Activated CD4-positive, alpha-beta memory T cell treated with anti-CD3 and anti-CD28 coated beads, Interleukin-2, amount 10 ng/mL, durations not matched to agents 7 days and 5 days (primary cell): ENCODE measurements around the gene BICRA. TPM values are rescaled to one million over a fixed set of nuclear protein-coding genes. Genes with fewer than 3 reads are reported as not detected.
"Not testable (repeated sequence)": the region's sequence is repeated elsewhere in the genome, so short reads cannot be mapped to it uniquely, and the experiment has no call there.

Experiments
- CTCF ChIA-PET: fragments of 350-600 bp; sonication (Branson Sonifier 250); formaldehyde crosslinking; loops from one replicate; lab custom pipeline; 2021; ENCODE audit warnings: antibody characterized with exemption, inconsistent platforms; lab: Charles Lee
- POLR2A ChIA-PET: fragments of 350-600 bp; sonication (Branson Sonifier 250); formaldehyde crosslinking; loops from one replicate; lab custom pipeline; 2021; ENCODE audit warnings: antibody characterized with exemption; lab: Charles Lee
- DNase-seq: peaks from one replicate; pipeline ENCODE4 v3.0.0-alpha.2; 2020
- H3K27ac Mint-ChIP-seq: one replicate; pipeline ENCODE4 v1.8.0; 2021; ENCODE audit warnings: mild to moderate bottlenecking, mixed read lengths
- H3K27me3 Mint-ChIP-seq: one replicate; pipeline ENCODE4 v1.8.0; 2021; ENCODE audit warnings: mixed read lengths
- H3K36me3 Mint-ChIP-seq: one replicate; pipeline ENCODE4 v1.8.0; 2021; ENCODE audit warnings: low read depth, mixed read lengths
- H3K4me1 Mint-ChIP-seq: one replicate; pipeline ENCODE4 v1.8.0; 2021; ENCODE audit warnings: mixed read lengths
- H3K4me3 Mint-ChIP-seq: one replicate; pipeline ENCODE4 v1.8.0; 2021; ENCODE audit warnings: mild to moderate bottlenecking, mixed read lengths
- H3K9me3 Mint-ChIP-seq: one replicate; pipeline ENCODE4 v1.8.0; 2021; ENCODE audit warnings: mixed read lengths
- total RNA-seq, 2 experiments: library from RNA; stranded (reverse); gene quantifications; one replicate each; pipeline ENCODE4 v1.2.3, GENCODE V29; 2021

The BICRA gene
- total RNA-seq, 2 experiments from 2014 or later: 20.2 to 23.3 TPM

DNA sequence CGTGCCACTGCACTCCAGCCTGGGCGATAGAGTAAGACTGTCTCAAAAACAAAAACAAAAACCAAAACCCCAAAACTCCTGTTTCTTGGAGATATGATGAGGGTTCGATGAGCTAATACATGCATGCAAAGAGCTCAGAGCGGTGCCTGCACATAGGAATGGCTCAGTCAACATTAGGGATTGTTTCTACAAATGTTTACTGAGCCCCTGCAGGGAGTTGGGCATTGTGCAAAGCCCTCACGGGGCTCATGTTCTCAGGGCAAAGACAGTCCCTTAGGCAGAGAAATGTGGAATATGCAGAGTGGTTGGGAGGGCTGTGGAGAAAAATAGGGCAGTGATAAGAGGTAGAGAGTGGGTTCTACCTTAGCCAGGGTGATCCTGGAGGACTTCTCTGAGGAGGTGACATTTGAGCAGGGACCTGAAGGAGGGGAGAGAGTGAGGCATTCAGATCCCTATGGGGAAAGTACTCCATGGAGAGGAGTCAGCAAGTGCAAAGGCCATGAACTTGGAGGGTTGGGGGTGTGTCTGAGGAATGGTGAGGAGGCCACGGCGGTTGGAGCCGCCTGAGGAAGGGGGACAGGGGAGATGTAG lies 102.8 kb downstream of the BICRA start:
- CTCF ChIA-PET: interaction anchor here (0.9 to 2.5 kb wide), 10 partner anchors 12 to 414 kb away, joined by 3 to 28 read pairs (median 7); partner anchors contain the start of genes NAPA and NOP53
- Mint-ChIP-seq H3K27ac (no peak overlapping the region), H3K4me3 (no peak overlapping the region), H3K9me3 (no peaks in the 10 kb centered on the region), H3K36me3 (no peaks in the 10 kb centered on the region), H3K4me1 (peaks cover 15% of the 10 kb centered on the region), H3K27me3 (peaks cover 31% of the 10 kb centered on the region)
- no peak for DNase-seq
- POLR2A ChIA-PET: interaction anchor here (1.3 kb wide), 1 partner anchor 32 kb away, joined by 3 read pairs; no protein-coding TSS in a partner anchor

GRCh38 chr19:47713046-47714021 lies 104.4 kb downstream of the BICRA start, which contains the start of gene EHD2:
EHD2 (plus strand) TSS chr19:47713422; CDS start chr19:47716613, 3,191 bp downstream.
- ChIA-PET POLR2A (interaction anchor here (0.8 to 1.3 kb wide), 2 partner anchors 32 to 383 kb away, joined by 3 to 5 read pairs; partner anchors contain the start of gene NOP53), CTCF (interaction anchor here (0.6 to 2.5 kb wide), 27 partner anchors 9 to 416 kb away, joined by 3 to 28 read pairs (median 5); partner anchors contain the start of genes NAPA and NOP53)
- Mint-ChIP-seq H3K36me3 (no peaks in the 10 kb centered on the region), H3K4me3 (no peak within 1 kb of the TSS), H3K4me1 (peaks cover 13% of the 10 kb centered on the region), H3K27ac (no peak within 1 kb of the TSS), H3K9me3 (no peaks in the 10 kb centered on the region), H3K27me3 (peaks cover 31% of the 10 kb centered on the region)
- DNase-seq: peak; percentile 38

DNA sequence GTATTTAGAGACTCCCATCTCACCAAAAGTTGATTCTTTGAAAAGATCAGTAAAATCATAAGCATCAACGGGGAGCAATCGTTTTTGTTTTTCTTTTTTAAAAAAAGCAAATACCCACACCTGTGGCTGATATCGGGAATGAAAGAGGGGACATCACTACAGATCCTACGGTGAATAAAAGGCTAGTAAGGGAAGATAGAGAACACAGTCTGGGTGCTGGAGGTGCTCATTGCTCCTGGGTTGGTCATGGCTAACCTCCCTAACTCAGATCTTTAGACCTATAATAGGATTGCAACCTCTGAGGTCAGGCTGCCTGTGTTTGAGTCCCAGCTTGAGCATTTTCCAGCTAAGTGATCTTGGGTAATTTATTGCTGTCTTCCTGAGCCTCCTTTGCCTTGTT lies 105.4 kb downstream of the BICRA start:
- CTCF ChIA-PET: interaction anchor here (0.6 to 2.4 kb wide), 2 partner anchors 14 to 22 kb away, joined by 3 to 8 read pairs; no protein-coding TSS in a partner anchor
- Mint-ChIP-seq H3K9me3 (no peaks in the 10 kb centered on the region), H3K27me3 (peaks cover 31% of the 10 kb centered on the region), H3K4me1 (peaks cover 13% of the 10 kb centered on the region), H3K36me3 (no peaks in the 10 kb centered on the region), H3K27ac (no peak overlapping the region), H3K4me3 (no peak overlapping the region)
- DNase-seq: no peak
- POLR2A ChIA-PET: no interaction called here

- not testable (repeated sequence) for H3K27ac Mint-ChIP-seq, DNase-seq, H3K9me3 Mint-ChIP-seq, H3K36me3 Mint-ChIP-seq, H3K4me3 Mint-ChIP-seq
- Mint-ChIP-seq H3K4me1 (peaks cover 13% of the 10 kb centered on the region), H3K27me3 (peaks cover 31% of the 10 kb centered on the region)
- POLR2A ChIA-PET: interaction anchor here (1.4 kb wide), 1 partner anchor 10 kb away, joined by 4 read pairs; no protein-coding TSS in a partner anchor
- CTCF ChIA-PET: interaction anchor here (0.5 to 2.4 kb wide), 6 partner anchors 10 to 283 kb away, joined by 3 to 8 read pairs (median 3); no protein-coding TSS in a partner anchor
Measured at GRCh38 chr19:47714855-47715254, 105.9 kb downstream of the BICRA start.

GRCh38 chr19:47716270-47716937 lies 107.5 kb downstream of the BICRA start:
- H3K36me3 Mint-ChIP-seq: no peaks in the 10 kb centered on the region
- H3K4me1 Mint-ChIP-seq: peaks cover 13% of the 10 kb centered on the region
- POLR2A ChIA-PET: interaction anchor here (1.4 kb wide), 1 partner anchor 12 kb away, joined by 4 read pairs; no protein-coding TSS in a partner anchor
- no peak for DNase-seq
- H3K27me3 Mint-ChIP-seq: peaks cover 35% of the 10 kb centered on the region
- no peaks in the 10 kb centered on the region for H3K9me3 Mint-ChIP-seq
- CTCF ChIA-PET: interaction anchor here (2.0 kb wide), 1 partner anchor 27 kb away, joined by 5 read pairs; no protein-coding TSS in a partner anchor
- H3K4me3 Mint-ChIP-seq: no peak overlapping the region
- H3K27ac Mint-ChIP-seq: no peak overlapping the region

DNA sequence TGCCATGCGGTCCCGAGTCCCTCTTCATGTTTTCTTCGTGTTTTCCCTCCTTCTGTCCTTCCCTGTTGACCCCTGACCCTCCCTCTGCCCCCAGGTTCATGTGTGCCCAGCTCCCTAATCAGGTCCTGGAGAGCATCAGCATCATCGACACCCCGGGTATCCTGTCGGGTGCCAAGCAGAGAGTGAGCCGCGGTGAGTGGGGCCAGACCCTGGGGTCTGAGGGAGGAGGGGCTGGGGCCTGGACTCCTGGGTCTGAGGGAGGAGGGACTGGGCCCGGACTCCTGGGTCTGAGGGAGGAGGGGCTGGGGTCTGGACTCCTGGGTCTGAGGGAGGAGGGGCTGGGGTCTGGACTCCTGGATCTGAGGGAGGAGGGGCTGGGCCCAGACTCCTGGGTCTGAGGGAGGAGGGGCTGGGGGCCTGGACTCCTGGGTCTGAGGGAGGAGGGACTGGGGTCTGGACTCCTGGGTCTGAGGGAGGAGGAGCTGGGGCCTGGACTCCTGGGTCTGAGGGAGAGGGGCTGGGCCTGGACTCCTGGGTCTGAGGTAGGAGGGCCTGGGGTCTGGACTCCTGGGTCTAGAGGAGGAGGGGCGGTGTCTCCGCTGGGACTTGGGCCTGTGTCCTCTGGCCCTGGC lies 109.6 kb downstream of the BICRA start:
- H3K27ac Mint-ChIP-seq, H3K36me3 Mint-ChIP-seq, POLR2A ChIA-PET, H3K9me3 Mint-ChIP-seq, H3K4me3 Mint-ChIP-seq, H3K4me1 Mint-ChIP-seq, DNase-seq: not testable (repeated sequence)
- CTCF ChIA-PET: interaction anchor here (0.5 to 1.2 kb wide), 3 partner anchors 11 to 233 kb away, joined by 3 to 4 read pairs (median 3); no protein-coding TSS in a partner anchor
- peaks cover 24% of the 10 kb centered on the region for H3K27me3 Mint-ChIP-seq

DNA sequence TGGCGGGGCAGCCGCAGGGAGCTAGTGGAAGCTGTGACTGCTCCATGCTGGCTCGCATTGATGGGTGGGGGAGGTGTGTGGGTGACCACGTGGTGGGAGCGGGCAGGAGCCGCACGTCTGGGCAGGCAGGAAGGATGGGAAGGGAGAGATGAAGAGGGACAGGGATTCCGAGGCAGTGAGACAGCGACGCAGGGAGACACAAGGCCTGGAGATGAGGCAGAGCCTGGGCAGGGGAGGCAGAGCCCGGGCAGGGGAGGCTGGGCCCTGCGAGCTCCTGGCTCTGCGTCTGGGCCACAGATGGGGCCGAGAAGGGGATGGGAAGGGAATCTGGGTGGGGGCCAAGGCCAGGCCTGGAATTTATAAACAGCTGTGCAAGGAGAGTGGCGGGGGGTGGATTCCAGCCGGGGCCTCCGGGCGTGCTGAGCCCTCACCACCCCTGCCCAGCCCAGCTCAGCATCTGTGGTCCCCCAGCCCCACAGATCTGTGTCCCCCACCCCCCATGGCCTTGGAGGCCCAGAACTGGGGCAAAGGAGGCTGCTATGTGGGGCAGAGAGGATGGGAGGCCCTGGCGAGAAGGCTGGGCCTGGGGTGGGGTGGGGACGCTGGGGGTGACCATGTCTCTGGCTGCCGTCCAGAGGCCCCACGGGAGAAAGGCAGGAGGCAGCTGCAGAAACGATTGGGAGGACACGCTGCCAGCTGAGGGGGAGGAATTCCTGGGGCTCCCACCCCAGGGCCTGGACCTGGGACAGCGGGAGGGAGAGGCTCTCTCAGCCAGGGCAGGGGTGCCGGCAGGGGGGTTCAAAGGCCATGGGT lies 110.3 kb downstream of the BICRA start:
- ChIA-PET CTCF (interaction anchor here (1.2 kb wide), 1 partner anchor 12 kb away, joined by 4 read pairs; no protein-coding TSS in a partner anchor), POLR2A (no interaction called here)
- Mint-ChIP-seq H3K27ac (no peak overlapping the region), H3K4me3 (no peak overlapping the region), H3K27me3 (peaks cover 18% of the 10 kb centered on the region), H3K4me1 (no peaks in the 10 kb centered on the region), H3K9me3 (no peaks in the 10 kb centered on the region), H3K36me3 (no peaks in the 10 kb centered on the region)
- no peak for DNase-seq

GRCh38 chr19:47720669-47721422 lies 111.9 kb downstream of the BICRA start:
- H3K27ac Mint-ChIP-seq: no peak overlapping the region
- ChIA-PET CTCF (interaction anchor here (1.2 kb wide), 1 partner anchor 284 kb away, joined by 3 read pairs; no protein-coding TSS in a partner anchor), POLR2A (no interaction called here)
- no peak for DNase-seq
- H3K36me3 Mint-ChIP-seq: no peaks in the 10 kb centered on the region
- no peaks in the 10 kb centered on the region for H3K9me3 Mint-ChIP-seq
- H3K27me3 Mint-ChIP-seq: peaks cover 8% of the 10 kb centered on the region
- H3K4me3 Mint-ChIP-seq: no peak overlapping the region
- no peaks in the 10 kb centered on the region for H3K4me1 Mint-ChIP-seq

GRCh38 chr19:47723581-47723940 lies 114.6 kb downstream of the BICRA start:
- Mint-ChIP-seq H3K36me3 (no peaks in the 10 kb centered on the region), H3K27ac (no peak overlapping the region), H3K27me3 (peaks cover 11% of the 10 kb centered on the region), H3K9me3 (no peaks in the 10 kb centered on the region), H3K4me3 (no peak overlapping the region), H3K4me1 (peaks cover 2% of the 10 kb centered on the region)
- peak; percentile 27 for DNase-seq
- POLR2A ChIA-PET: interaction anchor here (0.7 kb wide), 1 partner anchor 54 kb away, joined by 4 read pairs; no protein-coding TSS in a partner anchor
- CTCF ChIA-PET: interaction anchor here (0.6 to 2.2 kb wide), 8 partner anchors 11 to 1754 kb away, joined by 3 to 12 read pairs (median 3); partner anchors contain the start of gene EHD2

- DNase-seq: no peak
- H3K36me3 Mint-ChIP-seq: no peaks in the 10 kb centered on the region
- no peaks in the 10 kb centered on the region for H3K9me3 Mint-ChIP-seq
- CTCF ChIA-PET: interaction anchor here (1.3 to 1.7 kb wide), 2 partner anchors 11 to 13 kb away, joined by 3 to 6 read pairs; partner anchors contain the start of gene EHD2
- no peak overlapping the region for H3K27ac Mint-ChIP-seq
- POLR2A ChIA-PET: no interaction called here
- no peak overlapping the region for H3K4me3 Mint-ChIP-seq
- peaks cover 21% of the 10 kb centered on the region for H3K4me1 Mint-ChIP-seq
- peaks cover 21% of the 10 kb centered on the region for H3K27me3 Mint-ChIP-seq
Measured at GRCh38 chr19:47725759-47726401, 116.9 kb downstream of the BICRA start.
